WTC11 (cell line): ENCODE measurements around the gene STX8.
"Not testable (repeated sequence)": the region's sequence is repeated elsewhere in the genome, so short reads cannot be mapped to it uniquely, and the experiment has no call there.

Experiments used
- ARID4B ChIP-seq: sonication (generic); formaldehyde crosslinking; IDR thresholded peaks from 2 replicates; pipeline ENCODE4 v1.8.0; 2023; ENCODE audit warnings: missing genetic modification reagents, mild to moderate bottlenecking, borderline replicate concordance
- ATF3 ChIP-seq: sonication (generic); formaldehyde crosslinking; conservative IDR thresholded peaks from 2 replicates; pipeline ENCODE4 v1.8.1; 2022; ENCODE audit warnings: mild to moderate bottlenecking, missing genetic modification reagents
- CTCF ChIP-seq: fragments of 200-600 bp; IDR thresholded peaks from 2 replicates; pipeline ENCODE4 v1.8.0; 2022; ENCODE audit warnings: antibody characterized with exemption
- MLX ChIP-seq: sonication (generic); formaldehyde crosslinking; IDR thresholded peaks from 2 replicates; pipeline ENCODE4 v1.8.1; 2023; ENCODE audit warnings: mild to moderate bottlenecking, missing genetic modification reagents, moderate library complexity
- NR1H2 ChIP-seq: sonication (generic); formaldehyde crosslinking; IDR thresholded peaks from 2 replicates; pipeline ENCODE4 v1.9.0; 2021; ENCODE audit warnings: mild to moderate bottlenecking, moderate library complexity, missing genetic modification reagents
- NR2C2 ChIP-seq: sonication (generic); formaldehyde crosslinking; IDR thresholded peaks from 2 replicates; pipeline ENCODE4 v1.8.0; 2022; ENCODE audit warnings: mild to moderate bottlenecking, missing genetic modification reagents
- SP1 ChIP-seq: sonication (generic); formaldehyde crosslinking; conservative IDR thresholded peaks from 2 replicates; pipeline ENCODE4 v1.8.1; 2022; ENCODE audit warnings: missing genetic modification reagents
- USF2 ChIP-seq: sonication (generic); formaldehyde crosslinking; IDR thresholded peaks from 2 replicates; pipeline ENCODE4 v1.8.1; 2023; ENCODE audit warnings: mild to moderate bottlenecking, missing genetic modification reagents, moderate library complexity
- ZNF121 ChIP-seq: sonication (generic); formaldehyde crosslinking; IDR thresholded peaks from 2 replicates; pipeline ENCODE4 v1.8.0; 2023; ENCODE audit warnings: missing genetic modification reagents
- ZNF263 ChIP-seq: sonication (generic); formaldehyde crosslinking; IDR thresholded peaks from 2 replicates; pipeline ENCODE4 v1.8.1; 2022; ENCODE audit warnings: low read depth, mild to moderate bottlenecking, moderate library complexity, missing genetic modification reagents

GRCh38 chr17:9257630-9257965 is 318.0 kb downstream of the STX8 start:
- not testable (repeated sequence) for TF ChIP-seq ATF3 (CRISPR knock-in tag); MLX (CRISPR knock-in tag); CTCF; SP1 (CRISPR knock-in tag); ARID4B (CRISPR knock-in tag); NR1H2 (CRISPR knock-in tag); ZNF121 (CRISPR knock-in tag); NR2C2 (CRISPR knock-in tag); ZNF263; USF2 (CRISPR knock-in tag)
